GM18858 (cell line): ENCODE data around the gene MRPL53.
"Not testable (repeated sequence)": the region's sequence is repeated elsewhere in the genome, so short reads cannot be mapped to it uniquely, and the experiment has no call there.

Experiments
- ATAC-seq: cut with Tn5 transposase; IDR thresholded peaks from one replicate; pipeline ENCODE4 v1.9.1; 2021; ENCODE audit not compliant: unreplicated experiment

The MRPL53 gene

GRCh38 chr2:74454654-74455511, 17.6 kb downstream of the MRPL53 start, which contains the start of gene INO80B:
TSS of gene INO80B (plus strand) at chr2:74455087. CDS start at chr2:74455117, 30 bp downstream.
- peak; percentile 43 for ATAC-seq

GRCh38 chr2:74450570-74451190, 21.8 kb downstream of the MRPL53 start:
- no peak for ATAC-seq

- no peak for ATAC-seq
Observed at GRCh38 chr2:74448771-74449170, 23.7 kb downstream of the MRPL53 start.

DNA sequence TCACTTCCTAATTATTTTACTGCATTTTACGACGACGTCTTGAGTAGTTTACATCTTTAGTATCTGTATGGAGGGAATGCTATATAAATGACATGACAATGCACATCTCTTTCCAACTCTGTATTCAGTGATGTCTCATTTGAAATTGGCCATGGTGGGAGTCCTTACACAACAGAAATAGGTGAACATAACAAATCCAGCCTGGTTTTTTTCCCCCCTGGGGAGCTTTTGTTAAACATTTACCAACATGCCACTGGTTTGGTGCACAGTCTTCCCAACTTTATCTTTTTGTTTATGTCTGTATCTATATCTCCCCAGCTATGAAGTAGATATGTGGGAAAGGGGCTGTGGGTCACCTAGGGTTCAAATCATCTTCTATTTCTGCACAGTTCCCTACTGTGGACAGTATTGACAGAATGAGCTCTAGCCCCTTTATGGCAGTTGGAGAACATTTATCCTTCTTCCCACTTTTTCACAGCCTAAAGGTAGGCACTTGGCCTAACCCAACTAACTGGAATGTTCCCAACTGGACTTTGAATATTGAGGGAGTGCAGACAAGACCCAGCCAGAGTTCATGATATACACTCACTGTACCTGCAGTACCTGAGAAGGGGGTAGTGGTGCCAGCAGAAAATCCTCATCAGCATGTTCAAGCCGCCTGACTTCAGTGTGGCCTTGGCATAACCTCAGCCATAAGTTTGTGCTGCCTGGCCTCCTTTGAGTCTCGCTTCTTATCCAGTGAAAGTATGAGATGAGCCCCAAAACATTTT, 25.1 kb downstream of the MRPL53 start:
- no peak for ATAC-seq

- ATAC-seq, result no peak
Observed at GRCh38 chr2:74444498-74445318, 27.8 kb downstream of the MRPL53 start.

DNA sequence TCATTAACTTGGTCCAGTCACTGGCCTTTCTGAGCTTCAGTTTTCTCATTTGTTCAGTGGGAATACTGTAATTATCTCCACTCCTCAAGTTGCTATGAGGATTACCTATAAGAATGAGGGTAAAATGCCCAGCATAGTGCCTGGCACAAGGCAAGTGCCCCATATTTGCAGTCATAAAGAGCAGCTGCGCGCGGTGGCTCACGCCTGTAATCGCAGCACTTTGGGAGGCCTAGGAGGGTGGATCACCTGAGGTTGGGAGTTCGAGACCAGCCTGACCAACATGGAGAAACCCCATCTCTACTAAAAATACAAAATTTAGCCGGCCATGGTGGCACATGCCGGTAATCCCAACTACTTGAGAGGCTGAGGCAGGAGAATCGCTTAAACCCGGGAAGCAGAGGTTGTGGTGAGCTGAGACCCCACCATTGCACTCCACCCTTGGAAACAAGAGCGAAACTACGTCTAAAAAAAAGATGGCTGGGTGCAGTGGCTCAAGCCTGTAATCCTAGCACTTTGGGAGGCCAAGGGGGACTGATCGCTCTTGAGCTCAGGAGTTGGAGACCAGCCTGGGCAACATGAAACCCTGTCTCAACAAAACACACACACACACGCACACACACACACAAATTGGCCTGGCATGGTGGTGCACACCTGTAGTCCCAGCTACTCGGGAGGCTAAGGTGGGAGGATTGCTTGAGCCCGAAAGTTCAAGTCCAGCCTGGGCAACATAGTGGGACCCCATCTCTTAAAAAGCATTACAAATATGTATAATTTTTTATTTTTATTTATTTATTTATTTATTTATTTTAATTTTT, 29.8 kb downstream of the MRPL53 start:
- not testable (repeated sequence) for ATAC-seq

DNA sequence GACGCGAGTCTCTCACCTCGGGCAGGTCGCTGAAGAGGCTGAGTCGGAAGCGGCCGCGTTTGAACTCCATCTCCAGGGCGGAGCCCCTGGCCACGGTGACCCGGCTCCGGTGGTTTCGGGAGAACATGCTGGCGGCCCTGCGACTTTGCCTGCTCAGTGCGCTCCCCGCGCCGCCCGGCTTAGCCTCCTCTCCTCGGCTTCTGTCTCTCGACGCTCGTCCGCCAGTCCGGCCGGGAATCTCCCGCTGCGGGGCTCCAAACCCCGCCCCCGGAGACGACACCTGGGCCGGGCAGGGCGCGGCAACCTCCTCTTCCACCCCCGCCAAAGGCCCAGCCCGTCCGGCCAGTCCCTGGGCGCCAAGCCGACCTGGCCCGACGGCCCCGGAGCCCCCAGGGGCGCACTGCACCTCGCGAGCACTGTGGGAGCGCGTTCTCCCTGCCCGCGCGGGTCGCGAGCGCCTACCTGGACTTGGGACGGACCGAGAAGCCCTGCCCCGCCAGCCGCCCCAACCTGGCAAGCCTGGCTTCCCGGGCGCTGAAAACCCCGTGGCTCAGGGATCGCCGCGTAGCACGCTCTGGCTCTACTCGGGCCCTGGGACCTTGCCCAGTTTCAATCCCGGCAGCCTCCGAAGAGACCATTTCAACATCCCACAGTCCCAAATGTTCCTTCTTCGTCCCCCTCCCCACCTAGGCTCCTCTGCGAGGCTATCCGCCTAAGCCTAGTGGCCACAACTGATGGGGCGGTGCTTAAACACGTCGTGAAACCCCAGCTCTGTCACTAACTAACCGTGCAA, 30.6 kb downstream of the MRPL53 start, which contains the start of gene RTKN:
RTKN (minus strand) TSS at position 248 of the 793 bp plus-strand sequence; CDS start at position 127, 121 bp downstream.
- ATAC-seq, result no peak

DNA sequence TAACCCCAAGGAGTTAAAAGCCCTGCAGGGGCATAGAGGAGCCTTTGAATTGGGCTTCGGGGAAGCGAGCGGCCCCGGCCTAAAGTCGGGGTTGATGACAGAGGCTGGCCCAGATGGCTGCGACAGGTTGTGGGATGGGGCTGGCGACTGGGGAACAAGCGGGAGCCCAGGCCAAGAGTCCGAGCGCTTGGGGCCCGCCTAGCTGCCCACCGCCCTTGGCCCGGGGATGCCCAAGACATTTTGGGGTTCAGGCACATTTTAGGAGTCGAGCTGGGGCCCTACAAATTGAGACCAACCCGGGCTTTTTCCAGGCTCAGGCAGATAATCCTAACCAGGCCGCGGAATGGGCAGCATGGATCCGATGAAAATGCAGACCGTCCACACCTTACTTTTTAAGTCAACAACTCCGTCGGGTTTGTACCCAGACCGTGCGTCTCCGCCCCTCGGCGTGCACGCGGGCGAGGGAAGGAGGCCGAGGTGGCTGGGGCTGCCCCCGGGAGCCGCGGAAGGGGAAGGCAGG, 31.2 kb downstream of the MRPL53 start:
- no peak for ATAC-seq

DNA sequence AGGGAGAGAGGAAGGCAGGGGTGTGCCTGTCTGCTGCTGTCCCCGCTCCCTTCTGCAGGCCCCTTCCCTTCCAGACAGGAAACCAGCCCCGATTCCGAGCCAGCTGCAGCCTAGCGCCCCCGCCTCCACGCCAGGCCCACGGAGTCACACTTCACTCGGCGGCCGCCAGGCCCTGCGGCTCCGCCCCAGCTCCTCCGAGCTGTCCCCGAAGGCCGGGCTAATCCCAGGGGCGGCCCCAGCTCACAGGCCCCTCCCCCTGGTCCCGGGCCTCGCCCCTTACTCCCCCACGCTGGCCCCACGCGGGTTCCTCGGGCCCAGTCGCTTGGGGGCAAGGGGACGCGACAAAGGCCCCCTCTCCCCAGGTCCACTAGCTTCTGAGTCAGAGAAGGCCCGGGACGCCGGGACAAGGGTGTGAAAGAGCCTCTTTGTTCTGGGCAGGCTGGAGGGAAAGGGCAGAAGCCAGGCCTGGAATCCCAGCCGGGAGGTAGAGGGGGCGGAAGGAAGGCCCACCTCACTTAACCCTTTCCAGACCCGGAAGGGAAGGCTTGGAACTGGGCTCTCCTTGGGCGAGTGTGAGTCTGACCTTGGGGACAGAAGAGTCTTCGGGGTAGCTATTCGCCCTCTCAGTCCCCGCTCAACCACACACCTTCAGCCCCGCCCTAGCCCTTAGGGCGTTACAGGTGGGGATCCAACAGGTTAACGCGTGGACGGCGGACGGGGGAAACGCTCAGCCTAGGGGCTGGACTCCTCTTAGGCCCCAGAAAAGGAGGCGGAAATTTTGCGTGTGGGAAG, 31.9 kb downstream of the MRPL53 start:
- peak; percentile 87 for ATAC-seq

DNA sequence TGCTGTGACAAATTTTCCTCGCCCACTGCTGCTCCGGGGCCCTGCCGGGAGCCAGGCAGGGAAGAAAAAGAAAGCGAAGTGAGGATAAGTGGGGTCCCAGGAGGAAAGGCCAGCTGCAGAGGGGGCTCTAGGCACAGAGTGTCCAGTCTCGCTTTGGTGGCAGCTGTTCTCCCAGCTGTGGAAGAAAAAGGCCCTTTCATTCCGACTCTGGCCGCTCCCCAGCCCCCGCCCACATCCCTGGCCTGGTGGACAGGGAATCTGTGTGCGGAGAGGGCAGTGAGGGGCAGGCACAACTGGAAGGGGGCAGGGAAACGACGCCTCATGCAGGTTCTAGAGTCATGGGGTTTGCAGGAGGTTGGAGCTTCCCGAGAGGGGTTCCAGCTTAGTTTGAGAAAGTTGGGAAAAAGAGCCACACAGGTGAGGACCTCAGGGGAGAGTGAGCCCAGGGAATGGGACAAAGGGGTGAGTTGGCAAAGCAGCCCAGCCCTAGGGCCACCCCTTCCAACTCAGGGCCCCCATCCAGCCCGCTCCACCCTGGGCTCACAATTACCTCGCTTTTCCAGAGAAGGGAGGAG, 32.6 kb downstream of the MRPL53 start:
- no peak for ATAC-seq

DNA sequence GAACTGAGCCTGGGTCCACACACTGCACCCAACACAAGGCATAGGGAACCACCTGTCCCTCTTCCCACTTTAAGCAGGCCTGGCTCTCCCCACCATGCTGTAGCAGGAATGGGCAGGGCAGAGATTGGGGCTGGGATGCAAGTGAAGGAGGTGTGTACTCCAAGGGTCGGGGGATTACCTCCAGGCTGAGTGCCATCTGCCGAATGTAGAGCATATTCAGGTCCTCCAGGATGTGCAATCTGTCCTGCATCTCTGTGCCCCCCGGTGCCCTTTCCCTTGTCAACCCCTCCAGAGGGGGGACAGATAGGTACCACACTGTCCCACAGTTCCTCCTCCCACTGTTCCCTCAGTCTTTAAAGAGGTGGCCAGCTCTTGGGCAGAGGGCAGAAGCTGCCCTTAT, 33.1 kb downstream of the MRPL53 start:
- no peak for ATAC-seq

DNA sequence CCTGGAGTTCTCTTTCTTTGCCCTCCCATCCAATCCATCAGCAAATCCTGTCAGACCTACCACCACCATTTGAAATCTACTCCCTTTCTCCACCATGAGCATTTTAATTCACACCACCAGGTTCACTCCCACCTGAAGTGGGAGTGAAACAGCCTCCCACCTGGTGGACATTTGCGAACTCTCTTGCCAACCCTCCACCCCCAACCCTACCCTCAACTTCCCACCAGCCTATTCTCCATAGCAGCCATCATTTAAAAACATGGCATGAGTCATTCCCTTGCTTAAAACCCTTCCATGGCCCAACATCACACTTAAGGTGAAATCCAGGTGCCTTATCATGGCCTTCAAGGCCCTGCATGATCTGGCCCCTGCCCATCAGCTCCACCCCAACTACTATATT, 34.2 kb downstream of the MRPL53 start:
- no peak for ATAC-seq

DNA sequence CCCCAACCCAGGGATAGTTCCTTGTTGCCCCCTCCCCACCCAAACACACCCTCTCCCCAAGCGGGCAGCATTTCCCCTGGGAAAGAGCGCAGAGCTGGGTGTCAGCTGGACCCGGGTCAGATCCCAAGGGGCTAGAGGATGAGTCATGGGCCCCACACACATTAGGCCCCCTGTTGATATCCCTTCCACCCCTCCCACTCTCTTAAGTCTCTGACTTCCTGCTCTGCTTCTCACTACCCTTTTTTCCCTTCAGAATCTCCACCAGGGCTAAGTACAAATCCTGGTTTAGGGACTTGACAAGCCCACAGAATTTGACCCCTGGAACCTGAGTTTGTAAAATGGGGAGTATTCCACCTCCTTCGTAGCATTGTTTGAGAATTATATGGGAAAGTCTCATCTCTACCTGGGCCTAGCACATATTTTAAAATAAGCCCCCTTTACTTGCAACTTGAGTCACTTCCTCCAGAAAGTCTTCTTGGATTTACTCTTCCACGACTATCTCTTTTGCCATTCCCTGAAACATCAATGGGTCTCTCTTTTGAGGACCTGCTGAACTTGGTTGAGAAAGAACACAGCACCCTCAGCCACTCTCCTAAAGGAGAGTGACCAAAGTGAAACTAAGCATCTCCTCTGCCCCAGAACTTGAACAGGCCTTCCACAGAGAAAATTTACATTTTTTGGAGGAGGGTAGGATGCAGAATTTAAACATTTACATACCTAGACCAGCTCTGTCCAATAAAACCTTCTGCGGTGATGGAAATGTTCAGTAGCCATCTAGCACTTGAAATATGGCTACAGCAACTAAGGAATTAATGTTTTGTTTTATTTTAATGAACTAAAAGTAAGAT, 35.4 kb downstream of the MRPL53 start:
- no peak for ATAC-seq

GRCh38 chr2:74436111-74436805, 36.2 kb downstream of the MRPL53 start:
- no peak for ATAC-seq

DNA sequence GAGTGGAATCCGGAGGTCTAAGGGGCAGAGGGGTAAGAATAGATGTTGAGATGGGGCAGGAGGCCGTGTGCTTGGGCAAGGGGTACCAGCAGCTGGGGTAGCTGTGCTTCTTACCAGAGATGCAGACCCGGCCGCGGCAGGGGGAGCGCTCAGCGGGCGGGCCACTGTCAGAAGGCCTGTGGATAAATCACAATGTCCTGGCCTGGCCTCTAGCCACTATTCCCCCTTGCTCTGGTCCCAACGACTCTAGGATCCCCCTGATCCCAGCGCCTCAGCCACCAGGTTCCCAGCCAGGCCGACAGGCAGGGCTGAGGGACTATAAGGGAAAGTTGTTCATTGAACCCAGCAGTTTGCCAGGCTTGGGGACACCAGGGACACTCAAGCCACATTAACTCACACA, 42.0 kb downstream of the MRPL53 start:
- ATAC-seq, result no peak
